Ovary (tissue), 3 donors: ENCODE data around the gene TLR9.

Experiments used
- CTCF ChIP-seq, 3 donors: fragments of 450-650 bp in 2 of 3; fragments of 200-600 bp in 1 of 3; IDR thresholded peaks; one replicate each; pipeline versions ENCODE4 v1.5.1 to v1.8.0; 2016 to 2022; ENCODE audit warnings: antibody characterized with exemption in 3 of 3, mild to moderate bottlenecking in 1 of 3
- POLR2A ChIP-seq: fragments of 450-650 bp; IDR thresholded peaks from one replicate; pipeline ENCODE4 v1.6.1; 2017; ENCODE audit warnings: antibody characterized with exemption, mild to moderate bottlenecking, moderate library complexity
- donor health status: DM: no; HTN: no; CAD: no.

GRCh38 chr3:52182691-52183090, 42.8 kb downstream of the TLR9 start:
- TF ChIP-seq CTCF (IDR thresholded peaks at IDR 0.05) (no peak), POLR2A (no peak)
